Ishikawa (cell line): ENCODE results near the gene TCEAL6.

Experiments used
- CEBPB ChIP-seq: IDR thresholded peaks from 2 replicates; pipeline ENCODE4 v1.6.1; 2012
- EGR1 ChIP-seq: IDR thresholded peaks from 2 replicates; pipeline ENCODE4 v1.6.1; 2012
- EP300 ChIP-seq: IDR thresholded peaks from 2 replicates; pipeline ENCODE4 v1.6.1; 2012; ENCODE audit warnings: borderline replicate concordance
- FOXM1 ChIP-seq: IDR thresholded peaks from 2 replicates; pipeline ENCODE4 v1.6.1; 2012; ENCODE audit warnings: low read depth, borderline replicate concordance
- MAX ChIP-seq: IDR thresholded peaks from 2 replicates; pipeline ENCODE4 v1.6.1; 2012
- NFIC ChIP-seq: IDR thresholded peaks from 2 replicates; pipeline ENCODE4 v1.6.1; 2012
- RAD21 ChIP-seq: IDR thresholded peaks from 2 replicates; pipeline ENCODE4 v1.6.1; 2012; ENCODE audit warnings: low read depth
- REST ChIP-seq: IDR thresholded peaks from 2 replicates; pipeline ENCODE4 v1.6.1; 2012; ENCODE audit warnings: low read depth, mild to moderate bottlenecking
- TCF12 ChIP-seq: IDR thresholded peaks from 2 replicates; pipeline ENCODE4 v1.6.1; 2012; ENCODE audit warnings: low read depth
- TEAD4 ChIP-seq: IDR thresholded peaks from 2 replicates; pipeline ENCODE4 v1.6.1; 2012
- USF1 ChIP-seq: IDR thresholded peaks from 2 replicates; pipeline ENCODE4 v1.6.1; 2012
- YY1 ChIP-seq: IDR thresholded peaks from 2 replicates; pipeline ENCODE4 v1.6.1; 2012; ENCODE audit warnings: low read depth
- ZBTB7A ChIP-seq: IDR thresholded peaks from 2 replicates; pipeline ENCODE4 v1.6.1; 2012; ENCODE audit warnings: low read depth

Gene TCEAL6

GRCh38 chrX:102115748-102116147, 26.5 kb downstream of the TCEAL6 start:
- TF ChIP-seq CEBPB (no peak), TCF12 (no peak), EGR1 (no peak), MAX (no peak), EP300 (no peak), USF1 (no peak), NFIC (no peak), FOXM1 (no peak), ZBTB7A (no peak), RAD21 (no peak), REST (no peak)

GRCh38 chrX:102113367-102113766, 28.9 kb downstream of the TCEAL6 start:
- no peak for TF ChIP-seq NFIC
- no peak for TF ChIP-seq ZBTB7A
- TF ChIP-seq YY1: no peak
- no peak for TF ChIP-seq EP300
- TF ChIP-seq CEBPB: no peak
- no peak for TF ChIP-seq TEAD4
